RWPE1 (cell line): Measurements from ENCODE around the gene CCDC159.
A peak's percentile ranks its signal among the peaks of the same experiment; 100 is the strongest.
"Not testable (repeated sequence)": the region's sequence is repeated elsewhere in the genome, so short reads cannot be mapped to it uniquely, and the experiment has no call there.

Source experiments
- CTCF ChIA-PET: fragments of 350-600 bp; sonication (Branson Sonifier 250); formaldehyde crosslinking; extraction: SDS; loops from one replicate; lab custom pipeline; 2021; lab: Yijun Ruan, JAX
- POLR2A ChIA-PET: fragments of 400-600 bp; formaldehyde crosslinking; extraction: SDS; loops from one replicate; lab custom pipeline; 2020; ENCODE audit warnings: antibody characterized with exemption; ENCODE audit not compliant: low non-redundant PET; lab: Yijun Ruan, JAX
- DNase-seq: peaks from one replicate; pipeline ENCODE4 v3.0.0; 2012; ENCODE audit warnings: low spot score
- H3K27ac ChIP-seq: fragments of 450-650 bp; 2 replicates; pipeline ENCODE4 v1.5.1; 2017
- TF ChIP-seq, protein P1 (sequence below): fragments of 450-650 bp; conservative IDR thresholded peaks from 2 replicates; pipeline ENCODE4 v1.5.1; 2017; ENCODE audit warnings: low read depth, mild to moderate bottlenecking

CCDC159 gene

DNA sequence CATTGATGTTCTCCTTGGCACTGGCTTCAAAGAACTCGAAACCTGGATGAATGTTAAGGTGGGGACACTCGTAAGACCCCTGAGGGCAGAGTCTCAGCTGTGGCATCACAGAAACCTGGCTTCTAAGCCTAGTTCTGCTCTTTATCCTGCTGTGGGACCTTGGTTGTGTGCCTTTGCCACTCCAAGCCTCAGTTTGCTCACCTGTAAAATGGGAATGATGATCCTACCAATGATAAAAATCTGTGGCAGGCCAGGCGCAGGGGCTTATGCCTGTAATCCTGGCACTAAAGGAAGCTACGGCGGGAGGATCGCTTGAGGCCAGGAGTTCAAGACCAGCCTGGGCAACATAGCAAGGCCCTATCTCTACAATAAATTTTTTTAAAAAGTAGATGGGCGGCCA lies 20.8 kb upstream of the CCDC159 start:
- peak overlapping the region; percentile 95 for H3K27ac ChIP-seq
- no peak for DNase-seq
- CTCF ChIA-PET, result interaction anchor here (1.3 kb wide), 1 partner anchor 32 kb away, joined by 3 read pairs; no protein-coding TSS in a partner anchor
- POLR2A ChIA-PET, result interaction anchor here (0.5 kb wide), 1 partner anchor 404 kb away, joined by 3 read pairs; no protein-coding TSS in a partner anchor
- TF ChIP-seq, protein P1, sequence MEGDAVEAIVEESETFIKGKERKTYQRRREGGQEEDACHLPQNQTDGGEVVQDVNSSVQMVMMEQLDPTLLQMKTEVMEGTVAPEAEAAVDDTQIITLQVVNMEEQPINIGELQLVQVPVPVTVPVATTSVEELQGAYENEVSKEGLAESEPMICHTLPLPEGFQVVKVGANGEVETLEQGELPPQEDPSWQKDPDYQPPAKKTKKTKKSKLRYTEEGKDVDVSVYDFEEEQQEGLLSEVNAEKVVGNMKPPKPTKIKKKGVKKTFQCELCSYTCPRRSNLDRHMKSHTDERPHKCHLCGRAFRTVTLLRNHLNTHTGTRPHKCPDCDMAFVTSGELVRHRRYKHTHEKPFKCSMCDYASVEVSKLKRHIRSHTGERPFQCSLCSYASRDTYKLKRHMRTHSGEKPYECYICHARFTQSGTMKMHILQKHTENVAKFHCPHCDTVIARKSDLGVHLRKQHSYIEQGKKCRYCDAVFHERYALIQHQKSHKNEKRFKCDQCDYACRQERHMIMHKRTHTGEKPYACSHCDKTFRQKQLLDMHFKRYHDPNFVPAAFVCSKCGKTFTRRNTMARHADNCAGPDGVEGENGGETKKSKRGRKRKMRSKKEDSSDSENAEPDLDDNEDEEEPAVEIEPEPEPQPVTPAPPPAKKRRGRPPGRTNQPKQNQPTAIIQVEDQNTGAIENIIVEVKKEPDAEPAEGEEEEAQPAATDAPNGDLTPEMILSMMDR, result no peak

DNA sequence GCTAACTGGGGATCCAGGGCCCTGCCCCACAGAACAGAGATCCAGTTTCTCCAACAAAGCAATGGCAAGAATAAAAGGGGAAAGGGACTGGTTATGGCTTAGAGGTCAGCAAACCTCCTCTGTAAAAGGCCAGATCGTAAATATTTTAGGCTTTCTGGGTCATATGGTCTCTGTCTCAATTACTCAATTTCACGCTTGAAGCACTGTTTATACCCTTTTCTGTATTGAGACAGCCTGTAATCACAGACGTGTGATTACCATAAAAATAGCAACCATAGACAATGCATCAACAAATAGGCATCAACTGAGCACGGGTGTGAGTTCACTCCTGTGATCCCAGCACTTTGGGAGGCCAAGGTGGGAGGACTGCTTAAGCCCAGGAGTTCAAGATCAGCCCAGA lies 16.2 kb upstream of the CCDC159 start:
- POLR2A ChIA-PET, result no interaction called here
- no peak for DNase-seq
- TF ChIP-seq, protein P1, result no peak
- CTCF ChIA-PET, result no interaction called here
- H3K27ac ChIP-seq, result peak overlapping the region; percentile 33; the same call in 1 of the 2 replicates

DNA sequence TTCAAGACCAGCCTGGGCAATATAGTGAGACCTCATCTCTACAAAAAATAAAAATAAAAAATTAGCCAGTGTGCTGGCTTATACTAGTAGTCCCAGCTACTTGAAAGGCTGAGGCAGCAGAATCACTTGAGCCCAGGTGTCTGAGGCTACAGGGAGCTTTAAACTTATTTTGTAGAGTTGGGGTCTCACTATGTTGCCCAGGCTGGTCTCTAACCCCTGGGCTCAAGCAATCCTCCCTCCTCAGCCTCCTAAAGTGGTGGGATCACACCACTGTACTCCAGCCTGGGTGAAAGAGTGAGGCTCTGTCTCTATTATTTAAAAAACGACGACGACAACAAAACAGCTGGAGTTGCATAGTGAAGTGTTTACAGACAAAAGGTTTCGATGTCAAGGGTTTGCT lies 14.8 kb upstream of the CCDC159 start:
- TF ChIP-seq, protein P1, result no peak
- no peak for DNase-seq
- ChIA-PET POLR2A (no interaction called here), CTCF (interaction anchor here (0.9 kb wide), 1 partner anchor 38 kb away, joined by 4 read pairs; no protein-coding TSS in a partner anchor)
- H3K27ac ChIP-seq, result 0 out of 2 replicates have a peak overlapping the region, but pooled peaks have one; percentile 33

DNA sequence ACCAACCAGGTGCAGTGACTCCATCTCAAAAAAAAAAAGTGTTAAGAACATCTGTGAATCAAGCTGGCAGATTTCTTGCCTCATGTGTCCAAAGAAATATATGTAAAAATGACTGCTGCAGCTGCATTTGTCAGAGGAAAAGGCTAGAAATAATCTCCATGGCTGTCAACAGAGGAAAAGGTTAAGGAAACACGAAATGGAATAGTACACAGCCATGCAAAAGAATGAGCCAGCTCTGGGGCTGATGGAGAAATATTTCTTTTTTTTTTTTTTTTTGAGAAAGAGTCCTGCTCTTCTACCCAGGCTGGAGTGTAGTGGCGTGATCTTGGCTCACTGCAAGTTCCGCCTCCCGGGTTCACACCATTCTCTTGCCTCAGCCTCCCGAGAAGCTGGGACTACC lies 13.5 kb upstream of the CCDC159 start:
- TF ChIP-seq, protein P1, result no peak
- no peak overlapping the region for H3K27ac ChIP-seq
- ChIA-PET CTCF (interaction anchor here (0.6 to 0.7 kb wide), 4 partner anchors 69 to 898 kb away, joined by 3 to 6 read pairs (median 4); partner anchors contain the start of gene PRKCSH), POLR2A (interaction anchor here (0.6 kb wide), 2 partner anchors 67 to 268 kb away, joined by 4 read pairs; no protein-coding TSS in a partner anchor)
- DNase-seq, result no peak

DNA sequence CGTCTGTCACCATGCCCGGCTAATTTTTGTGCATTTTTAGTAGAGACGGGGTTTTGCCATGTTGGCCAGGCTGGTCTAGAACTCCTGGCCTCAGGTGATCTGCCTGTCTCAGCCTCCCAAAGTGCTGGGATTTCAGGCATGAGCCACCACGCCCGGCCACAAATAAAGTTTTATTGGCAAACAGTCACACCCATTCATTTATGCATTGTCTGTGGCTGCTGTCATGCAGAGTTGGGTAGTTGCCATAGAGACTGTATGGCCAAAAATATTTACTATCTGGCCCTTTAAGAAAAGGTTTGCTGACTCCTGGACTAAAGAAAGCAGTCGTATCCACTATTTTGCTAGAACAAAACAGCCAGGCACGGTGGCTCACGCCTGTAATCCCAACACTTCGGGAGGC lies 12.5 kb upstream of the CCDC159 start:
- DNase-seq, POLR2A ChIA-PET, CTCF ChIA-PET: not testable (repeated sequence)
- peak overlapping the region; percentile 34 for H3K27ac ChIP-seq

DNA sequence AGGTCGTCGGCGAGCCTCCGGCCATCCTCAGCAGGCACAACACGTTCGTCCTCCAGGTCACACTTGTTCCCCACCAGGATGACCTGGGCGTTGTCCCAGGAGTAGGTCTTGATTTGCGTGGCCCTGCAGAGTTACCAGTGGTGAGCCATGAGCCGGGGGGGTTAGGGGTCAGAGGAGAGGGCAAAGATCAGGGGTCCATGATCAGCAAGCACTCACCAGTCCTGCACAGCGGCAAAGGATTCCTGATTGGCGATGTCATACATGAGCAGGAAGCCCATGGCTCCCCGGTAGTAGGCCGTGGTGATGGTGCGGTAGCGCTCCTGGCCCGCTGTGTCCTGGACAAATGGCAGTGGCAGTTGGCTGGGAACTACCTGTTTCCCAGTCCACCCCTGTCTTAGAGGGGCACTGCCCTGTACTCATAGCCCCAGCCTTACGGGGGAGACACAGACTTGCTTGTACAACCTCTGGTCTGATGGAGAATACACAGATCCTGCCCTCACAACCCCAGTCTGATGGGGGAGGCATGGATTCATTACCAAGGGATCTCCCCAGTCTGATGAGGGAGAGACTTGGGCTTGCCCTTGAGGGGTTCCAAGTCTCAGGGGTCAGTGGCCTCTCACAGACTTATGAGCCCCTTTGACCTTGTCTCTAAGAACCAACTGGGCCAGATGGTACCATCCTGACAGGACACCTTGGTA lies 10.7 kb upstream of the CCDC159 start:
- CTCF ChIA-PET, result no interaction called here

More for the DNA sequence above, 10.7 kb upstream of the CCDC159 start:
- H3K27ac ChIP-seq, result peak overlapping the region; percentile 89; the same call in 1 of the 2 replicates
- DNase-seq, result no peak
- TF ChIP-seq, protein P1, result no peak
- POLR2A ChIA-PET, result no interaction called here
